C4-2B (cell line): ENCODE results near the gene HAAO.

Source experiments
- ZFX ChIP-seq: fragments of 450-650 bp; IDR thresholded peaks from 2 replicates; pipeline ENCODE4 v1.6.1; 2017
- TF ChIP-seq, protein P1 (sequence below): fragments of 450-650 bp; conservative IDR thresholded peaks from 2 replicates; pipeline ENCODE4 v1.5.1; 2017; ENCODE audit warnings: mild to moderate bottlenecking

DNA sequence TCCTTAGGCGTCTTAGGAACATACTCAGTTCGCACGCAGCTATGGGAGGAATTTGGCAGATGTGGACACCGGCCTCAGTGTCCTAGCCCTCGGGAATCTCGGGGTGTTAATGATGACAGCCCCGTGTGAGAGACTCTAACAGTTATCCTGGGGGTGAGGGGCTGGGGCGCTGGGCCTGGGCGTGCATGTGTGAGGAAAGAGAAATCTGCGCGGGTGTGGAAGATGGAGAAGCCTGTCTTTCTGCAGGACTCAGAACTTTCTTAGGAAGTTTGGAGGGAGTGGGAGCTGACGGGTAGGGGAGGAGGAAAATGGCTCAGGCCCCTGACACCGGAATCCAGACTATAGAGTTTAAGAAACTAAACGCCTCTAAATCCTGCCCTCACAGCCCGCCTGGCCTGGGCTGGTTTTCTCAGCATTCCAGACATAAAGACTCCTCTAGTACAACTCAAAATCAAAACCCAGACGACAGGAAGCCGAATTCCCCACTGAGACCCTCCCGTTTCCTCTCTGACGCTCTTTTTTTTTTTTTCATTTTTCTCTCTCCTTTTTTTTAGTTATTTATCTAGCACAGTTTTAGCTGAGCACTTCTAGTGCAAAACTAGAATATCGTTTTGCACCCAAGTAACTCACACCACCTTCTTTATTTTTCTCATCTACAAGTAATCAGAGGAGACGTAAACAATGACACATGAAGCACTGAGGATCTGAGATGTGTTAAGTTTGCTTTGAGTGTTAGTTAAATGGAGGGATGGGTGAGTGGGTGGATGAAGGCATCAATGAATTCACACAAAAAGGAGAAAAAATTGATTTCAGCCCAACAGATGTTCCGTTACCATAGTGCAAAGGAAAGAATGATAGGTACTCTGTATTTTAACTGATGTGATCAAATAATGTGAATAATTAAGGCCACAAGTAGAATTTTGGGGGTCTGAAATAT lies 1.2 kb upstream of the HAAO start:
- TF ChIP-seq, protein P1, sequence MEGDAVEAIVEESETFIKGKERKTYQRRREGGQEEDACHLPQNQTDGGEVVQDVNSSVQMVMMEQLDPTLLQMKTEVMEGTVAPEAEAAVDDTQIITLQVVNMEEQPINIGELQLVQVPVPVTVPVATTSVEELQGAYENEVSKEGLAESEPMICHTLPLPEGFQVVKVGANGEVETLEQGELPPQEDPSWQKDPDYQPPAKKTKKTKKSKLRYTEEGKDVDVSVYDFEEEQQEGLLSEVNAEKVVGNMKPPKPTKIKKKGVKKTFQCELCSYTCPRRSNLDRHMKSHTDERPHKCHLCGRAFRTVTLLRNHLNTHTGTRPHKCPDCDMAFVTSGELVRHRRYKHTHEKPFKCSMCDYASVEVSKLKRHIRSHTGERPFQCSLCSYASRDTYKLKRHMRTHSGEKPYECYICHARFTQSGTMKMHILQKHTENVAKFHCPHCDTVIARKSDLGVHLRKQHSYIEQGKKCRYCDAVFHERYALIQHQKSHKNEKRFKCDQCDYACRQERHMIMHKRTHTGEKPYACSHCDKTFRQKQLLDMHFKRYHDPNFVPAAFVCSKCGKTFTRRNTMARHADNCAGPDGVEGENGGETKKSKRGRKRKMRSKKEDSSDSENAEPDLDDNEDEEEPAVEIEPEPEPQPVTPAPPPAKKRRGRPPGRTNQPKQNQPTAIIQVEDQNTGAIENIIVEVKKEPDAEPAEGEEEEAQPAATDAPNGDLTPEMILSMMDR, result no peak
- TF ChIP-seq ZFX, result no peak
